Measurements from ENCODE around the gene PAGR1. TPM values are rescaled to one million over a fixed set of nuclear protein-coding genes. Genes with fewer than 3 reads are reported as not detected.

Gene PAGR1
- total and polyA plus RNA-seq, 2 of the 13 experiments (the other 11 are each of a cell fraction or from before 2014, with no cell fraction given) = 9.8 to 66.4 TPM

DNA sequence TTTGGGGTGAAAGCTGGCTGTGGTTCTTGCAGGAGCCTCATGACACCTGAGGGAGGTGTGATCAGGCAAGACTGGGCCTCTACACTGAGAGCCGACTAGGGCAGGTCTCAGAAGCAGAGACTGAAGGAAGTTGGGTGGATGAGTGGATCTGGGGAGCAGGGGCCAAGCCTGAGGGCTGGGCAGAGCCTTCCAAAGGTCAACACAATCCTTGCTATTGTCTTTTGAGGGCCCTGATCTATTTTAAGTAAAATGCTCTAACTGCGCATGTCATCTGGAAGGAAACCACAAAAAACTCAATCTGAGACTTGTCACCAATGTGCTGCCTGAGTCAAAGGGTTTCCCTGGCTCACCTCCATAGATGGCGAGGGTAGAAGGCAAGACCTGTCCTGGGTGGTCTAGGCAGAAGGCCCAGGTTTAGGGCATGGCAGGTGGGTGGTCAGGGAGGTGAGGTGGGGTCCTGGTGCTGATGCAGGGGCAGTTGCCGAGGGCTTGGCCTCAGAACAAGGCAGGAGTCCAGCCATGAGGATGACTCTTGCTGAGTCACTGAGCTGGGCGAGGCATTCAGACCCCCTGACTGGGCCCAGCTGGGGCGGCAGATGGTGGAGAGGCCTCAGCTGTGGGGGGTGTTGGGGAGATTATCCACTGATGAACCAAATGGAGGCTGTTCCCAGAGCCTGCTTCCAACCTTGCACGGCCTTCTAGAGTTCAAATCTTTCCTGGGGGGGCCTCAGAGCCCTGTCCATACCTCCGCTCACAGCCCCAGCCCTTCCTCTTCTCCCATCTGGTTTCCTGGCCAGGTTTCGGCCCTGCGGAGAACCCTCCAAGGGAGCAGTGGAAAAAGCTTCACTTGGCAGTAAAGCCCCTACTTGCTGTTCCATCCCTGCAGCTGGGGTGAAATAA, 9.4 kb downstream of the PAGR1 start:
- no peak overlapping the region for H2AFZ ChIP-seq (ENCODE audit: low read length)
- ChIA-PET CTCF (ENCODE audit: low intra/inter-chr PET ratio, low total read pairs) (no interaction called here), POLR2A (interaction anchor here (1.1 to 6.6 kb wide), 8 partner anchors 6 to 74 kb away, joined by 3 to 145 read pairs (median 9); partner anchors contain the start of genes CDIPT, MAZ, MVP and PAGR1)
- ATAC-seq (peak; percentile 2; the same call in 2 of the 3 replicates), DNase-seq (ENCODE audit: low spot score) (no peak), FAIRE-seq (no peak)
- H3K79me2 ChIP-seq (ENCODE audit: insufficient read depth, low read length) = peaks cover 7% of the 10 kb centered on the region
- peak overlapping the region; percentile 14 for H3K9ac ChIP-seq (ENCODE audit: insufficient read depth, low read depth, low read length)
- no peaks in the 10 kb centered on the region for H3K36me3 ChIP-seq (replicated peaks in 1 of 2; ENCODE audit: control insufficient read depth in 1 of 2, insufficient read depth in 2 of 2, low read length in 2 of 2)
- H3K27me3 ChIP-seq (ENCODE audit: control insufficient read depth in 1 of 2, insufficient read depth in 2 of 2, low read length in 2 of 2) = no peaks in the 10 kb centered on the region
- intact Hi-C loops (cut with micrococcal nuclease; ENCODE audit: unreplicated experiment) = loop anchor here (5.0 kb wide), 1 partner anchor 37 kb away; the partner anchor contains the start of gene CDIPT
- no TSS peak for BruUV-seq (replicated peaks)
- 82% methylated on average over 10 of the region's 10 CpGs for WGBS (ENCODE audit: low lambda C conversion rate)
- H3K27ac ChIP-seq (ENCODE audit: extremely low read length, insufficient read depth, low read length) = peak overlapping the region; percentile 16
- in situ Hi-C loops (cut with HindIII; ENCODE audit: extremely low pct_ligation_motif_present, low pct_unique_long_range_greater_than_20kb) = no loop called here
- no peaks in the 10 kb centered on the region for H3K9me3 ChIP-seq (ENCODE audit: low read length)
- peak overlapping the region; percentile 38 for H3K4me2 ChIP-seq (ENCODE audit: low read depth, low read length)
- no peak overlapping the region for H3K4me3 ChIP-seq (replicated peaks in 1 of 3; ENCODE audit: insufficient read depth in 1 of 3, low read depth in 2 of 3, low read length in 3 of 3)
- H4K20me1 ChIP-seq (ENCODE audit: insufficient read depth, low read length) = no peaks in the 10 kb centered on the region
- peaks cover 100% of the 10 kb centered on the region for H3K4me1 ChIP-seq (ENCODE audit: insufficient read depth, low read length)
- TF ChIP-seq ZBTB33 (CRISPR knock-in tag; IDR thresholded peaks at IDR 0.05) (no peak), GABPB1 (CRISPR knock-in tag; IDR thresholded peaks at IDR 0.05) (0 out of 2 replicates have a peak, but pooled peaks have one; percentile 26), ZNF326 (CRISPR knock-in tag; IDR thresholded peaks at IDR 0.05; ENCODE audit: borderline replicate concordance) (peak; percentile 28; the same call in 1 of the 2 replicates), SRY (CRISPR knock-in tag; IDR thresholded peaks at IDR 0.05) (0 out of 2 replicates have a peak, but pooled peaks have one; percentile 11), ATF3 (CRISPR knock-in tag; IDR thresholded peaks at IDR 0.05) (0 out of 2 replicates have a peak, but pooled peaks have one; percentile 16), MTA1 (CRISPR knock-in tag; IDR thresholded peaks at IDR 0.05; ENCODE audit: borderline replicate concordance) (peak; percentile 33; the same call in 1 of the 2 replicates), NFE2 (CRISPR knock-in tag; IDR thresholded peaks at IDR 0.05) (peak; percentile 70; the same call in 1 of the 2 replicates), BRD4 (CRISPR knock-in tag; IDR thresholded peaks at IDR 0.05) (0 out of 2 replicates have a peak, but pooled peaks have one; percentile 43), HOXA3 (CRISPR knock-in tag; IDR thresholded peaks at IDR 0.05) (peak; percentile 22; the same call in 1 of the 2 replicates), NFE2L2 (IDR thresholded peaks at IDR 0.05; ENCODE audit: low read length) (0 out of 2 replicates have a peak, but pooled peaks have one; percentile 53), FOSL2 (CRISPR knock-in tag; IDR thresholded peaks at IDR 0.05) (peak; percentile 68), GMEB1 (CRISPR knock-in tag; IDR thresholded peaks at IDR 0.05; ENCODE audit: borderline replicate concordance) (no peak), ZNF331 (CRISPR knock-in tag; IDR thresholded peaks at IDR 0.05) (peak; percentile 21; the same call in 1 of the 2 replicates)
- TF ChIP-seq, protein P1, sequence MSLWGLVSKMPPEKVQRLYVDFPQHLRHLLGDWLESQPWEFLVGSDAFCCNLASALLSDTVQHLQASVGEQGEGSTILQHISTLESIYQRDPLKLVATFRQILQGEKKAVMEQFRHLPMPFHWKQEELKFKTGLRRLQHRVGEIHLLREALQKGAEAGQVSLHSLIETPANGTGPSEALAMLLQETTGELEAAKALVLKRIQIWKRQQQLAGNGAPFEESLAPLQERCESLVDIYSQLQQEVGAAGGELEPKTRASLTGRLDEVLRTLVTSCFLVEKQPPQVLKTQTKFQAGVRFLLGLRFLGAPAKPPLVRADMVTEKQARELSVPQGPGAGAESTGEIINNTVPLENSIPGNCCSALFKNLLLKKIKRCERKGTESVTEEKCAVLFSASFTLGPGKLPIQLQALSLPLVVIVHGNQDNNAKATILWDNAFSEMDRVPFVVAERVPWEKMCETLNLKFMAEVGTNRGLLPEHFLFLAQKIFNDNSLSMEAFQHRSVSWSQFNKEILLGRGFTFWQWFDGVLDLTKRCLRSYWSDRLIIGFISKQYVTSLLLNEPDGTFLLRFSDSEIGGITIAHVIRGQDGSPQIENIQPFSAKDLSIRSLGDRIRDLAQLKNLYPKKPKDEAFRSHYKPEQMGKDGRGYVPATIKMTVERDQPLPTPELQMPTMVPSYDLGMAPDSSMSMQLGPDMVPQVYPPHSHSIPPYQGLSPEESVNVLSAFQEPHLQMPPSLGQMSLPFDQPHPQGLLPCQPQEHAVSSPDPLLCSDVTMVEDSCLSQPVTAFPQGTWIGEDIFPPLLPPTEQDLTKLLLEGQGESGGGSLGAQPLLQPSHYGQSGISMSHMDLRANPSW (CRISPR knock-in tag; IDR thresholded peaks at IDR 0.05; ENCODE audit: borderline replicate concordance) = no peak

Measured in HepG2 (cell line).